ENCODE results near the gene GUCY1A1. TPM values are rescaled to one million over a fixed set of nuclear protein-coding genes. Genes with fewer than 3 reads are reported as not detected.
"Not testable (repeated sequence)": the region's sequence is repeated elsewhere in the genome, so short reads cannot be mapped to it uniquely, and the experiment has no call there.

The GUCY1A1 gene
- total RNA-seq, 2 donors from 2014 or later, result 2.0 to 14.7 TPM

GRCh38 chr4:155639704-155640523 lies 26.7 kb upstream of the GUCY1A1 start:
- H3K9me3 ChIP-seq, result no peaks in the 10 kb centered on the region
- no peak overlapping the region for H3K9ac ChIP-seq (ENCODE audit: low read depth in 2 of 2, low read length in 2 of 2)
- TF ChIP-seq, protein P1, sequence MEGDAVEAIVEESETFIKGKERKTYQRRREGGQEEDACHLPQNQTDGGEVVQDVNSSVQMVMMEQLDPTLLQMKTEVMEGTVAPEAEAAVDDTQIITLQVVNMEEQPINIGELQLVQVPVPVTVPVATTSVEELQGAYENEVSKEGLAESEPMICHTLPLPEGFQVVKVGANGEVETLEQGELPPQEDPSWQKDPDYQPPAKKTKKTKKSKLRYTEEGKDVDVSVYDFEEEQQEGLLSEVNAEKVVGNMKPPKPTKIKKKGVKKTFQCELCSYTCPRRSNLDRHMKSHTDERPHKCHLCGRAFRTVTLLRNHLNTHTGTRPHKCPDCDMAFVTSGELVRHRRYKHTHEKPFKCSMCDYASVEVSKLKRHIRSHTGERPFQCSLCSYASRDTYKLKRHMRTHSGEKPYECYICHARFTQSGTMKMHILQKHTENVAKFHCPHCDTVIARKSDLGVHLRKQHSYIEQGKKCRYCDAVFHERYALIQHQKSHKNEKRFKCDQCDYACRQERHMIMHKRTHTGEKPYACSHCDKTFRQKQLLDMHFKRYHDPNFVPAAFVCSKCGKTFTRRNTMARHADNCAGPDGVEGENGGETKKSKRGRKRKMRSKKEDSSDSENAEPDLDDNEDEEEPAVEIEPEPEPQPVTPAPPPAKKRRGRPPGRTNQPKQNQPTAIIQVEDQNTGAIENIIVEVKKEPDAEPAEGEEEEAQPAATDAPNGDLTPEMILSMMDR (IDR thresholded peaks at IDR 0.05), result no peak
- no peak overlapping the region for H3K4me3 ChIP-seq
- intact Hi-C loops (cut with DNase I), result no loop called here
- no peaks in the 10 kb centered on the region for H3K4me1 ChIP-seq
- no peaks in the 10 kb centered on the region for H3K36me3 ChIP-seq
- no peaks in the 10 kb centered on the region for H3K27me3 ChIP-seq
- H3K27ac ChIP-seq, result no peak overlapping the region
- no peak for DNase-seq

GRCh38 chr4:155640751-155641150 lies 25.9 kb upstream of the GUCY1A1 start:
- TF ChIP-seq, protein P1 (IDR thresholded peaks at IDR 0.05), result no peak
- Histone ChIP-seq H3K4me3 (no peak overlapping the region), H3K36me3 (no peaks in the 10 kb centered on the region), H3K4me1 (no peaks in the 10 kb centered on the region), H3K27ac (no peak overlapping the region), H3K9ac (ENCODE audit: low read depth in 2 of 2, low read length in 2 of 2) (no peak overlapping the region), H3K9me3 (no peaks in the 10 kb centered on the region), H3K27me3 (no peaks in the 10 kb centered on the region)
- DNase-seq, result no peak
- intact Hi-C loops (cut with DNase I), result no loop called here

- TF ChIP-seq, protein P1 (IDR thresholded peaks at IDR 0.05), result no peak
- no peaks in the 10 kb centered on the region for H3K27me3 ChIP-seq
- intact Hi-C loops (cut with DNase I), result no loop called here
- H3K36me3 ChIP-seq, result no peaks in the 10 kb centered on the region
- H3K4me1 ChIP-seq, result no peaks in the 10 kb centered on the region
- H3K9me3 ChIP-seq, result no peaks in the 10 kb centered on the region
- no peak for DNase-seq
- no peak overlapping the region for H3K9ac ChIP-seq (ENCODE audit: low read depth in 2 of 2, low read length in 2 of 2)
- H3K4me3 ChIP-seq, result no peak overlapping the region
- H3K27ac ChIP-seq, result no peak overlapping the region
These were observed 23.6 kb upstream of the GUCY1A1 start for GRCh38 chr4:155643087-155643486.

GRCh38 chr4:155646001-155646400 lies 20.6 kb upstream of the GUCY1A1 start:
- Histone ChIP-seq H3K9ac (ENCODE audit: low read depth in 2 of 2, low read length in 2 of 2) (no peak overlapping the region), H3K4me1 (no peaks in the 10 kb centered on the region), H3K27ac (no peak overlapping the region), H3K36me3 (no peaks in the 10 kb centered on the region), H3K4me3 (no peak overlapping the region), H3K27me3 (no peaks in the 10 kb centered on the region), H3K9me3 (no peaks in the 10 kb centered on the region)
- DNase-seq, result no peak
- TF ChIP-seq, protein P1 (IDR thresholded peaks at IDR 0.05), result no peak
- intact Hi-C loops (cut with DNase I), result no loop called here

- H3K4me1 ChIP-seq; H3K9ac ChIP-seq (ENCODE audit: low read depth in 2 of 2, low read length in 2 of 2); intact Hi-C loops (cut with DNase I); H3K4me3 ChIP-seq; H3K27me3 ChIP-seq; H3K9me3 ChIP-seq; H3K36me3 ChIP-seq; H3K27ac ChIP-seq; DNase-seq: not testable (repeated sequence)
These were observed 15.9 kb upstream of the GUCY1A1 start for GRCh38 chr4:155650785-155651184.

DNA sequence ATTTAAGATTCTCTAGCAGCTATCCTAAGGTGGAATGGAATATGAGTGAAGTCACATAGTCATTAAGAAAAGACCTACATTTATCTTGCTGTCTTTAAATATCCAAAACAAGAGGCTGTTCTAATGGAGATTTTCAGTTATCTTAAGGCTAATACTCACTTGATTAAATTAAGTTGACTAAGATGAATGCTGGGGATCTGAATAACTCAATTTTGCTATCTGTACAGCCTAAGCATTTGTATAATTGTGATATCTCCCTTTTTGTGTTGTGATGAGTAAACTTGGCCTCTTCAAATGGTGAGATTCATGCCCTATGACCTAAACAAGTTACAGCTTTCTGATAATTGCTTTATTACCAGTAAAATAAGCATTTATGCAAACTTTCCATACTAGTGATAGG lies 13.6 kb upstream of the GUCY1A1 start:
- Histone ChIP-seq H3K36me3 (no peaks in the 10 kb centered on the region), H3K4me1 (no peaks in the 10 kb centered on the region), H3K4me3 (no peak overlapping the region), H3K27me3 (no peaks in the 10 kb centered on the region), H3K9ac (ENCODE audit: low read depth in 2 of 2, low read length in 2 of 2) (no peak overlapping the region), H3K27ac (no peak overlapping the region), H3K9me3 (no peaks in the 10 kb centered on the region)
- no peak for DNase-seq
- intact Hi-C loops (cut with DNase I), result no loop called here
- TF ChIP-seq, protein P1 (IDR thresholded peaks at IDR 0.05), result no peak
